Activated naive CD8-positive, alpha-beta T cell treated with anti-CD3 and anti-CD28 coated beads, Interleukin-2, amount 50 U/mL, for 24 hours (primary cell): ENCODE results near the gene ERC1.

Experiments used
- ATAC-seq: fragments of 150-1000 bp; cut with Tn5 transposase; one replicate; pipeline ENCODE4 v1.10.0; 2021
- DNase-seq: peaks from one replicate; pipeline ENCODE4 v3.0.0; 2021
- H3K27ac Mint-ChIP-seq: one replicate; pipeline ENCODE4 v1.8.0; 2021; ENCODE audit warnings: mild to moderate bottlenecking, mixed read lengths
- H3K27me3 Mint-ChIP-seq: one replicate; pipeline ENCODE4 v1.8.0; 2021; ENCODE audit warnings: mixed read lengths
- H3K36me3 Mint-ChIP-seq: one replicate; pipeline ENCODE4 v1.8.0; 2021; ENCODE audit warnings: low read depth, mixed read lengths
- H3K4me1 Mint-ChIP-seq: one replicate; pipeline ENCODE4 v1.8.0; 2021; ENCODE audit warnings: mixed read lengths
- H3K4me3 Mint-ChIP-seq: one replicate; pipeline ENCODE4 v1.8.0; 2021; ENCODE audit warnings: mild to moderate bottlenecking, moderate library complexity, mixed read lengths
- H3K9me3 Mint-ChIP-seq: one replicate; pipeline ENCODE4 v1.8.0; 2021; ENCODE audit warnings: mixed read lengths

Gene ERC1

GRCh38 chr12:1063852-1064251 lies 72.8 kb downstream of the ERC1 start:
- Mint-ChIP-seq H3K27ac (no peak overlapping the region), H3K36me3 (peaks cover 49% of the 10 kb centered on the region), H3K4me3 (no peak overlapping the region), H3K9me3 (peaks cover 31% of the 10 kb centered on the region), H3K4me1 (no peaks in the 10 kb centered on the region), H3K27me3 (no peaks in the 10 kb centered on the region)
- DNase-seq, result no peak
- ATAC-seq, result no peak

DNA sequence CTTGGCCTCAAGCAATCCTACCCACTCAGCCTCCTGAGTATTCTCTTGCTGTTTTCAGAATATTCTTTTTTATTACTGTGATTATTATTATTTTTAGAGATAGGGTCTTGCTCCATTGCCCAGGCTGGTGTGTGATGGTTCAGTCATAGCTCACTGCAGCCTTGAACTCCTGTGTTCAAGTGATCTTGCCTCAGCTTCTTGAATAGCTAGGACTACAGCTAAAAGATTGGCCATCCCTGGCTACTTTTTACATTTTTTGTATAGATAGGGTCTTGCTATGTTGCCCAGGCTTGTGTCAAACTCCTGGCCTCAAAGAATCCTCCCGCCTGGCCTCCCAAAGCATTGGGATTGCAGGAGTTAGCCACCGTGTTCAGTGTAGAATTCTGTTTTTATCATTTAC lies 73.3 kb downstream of the ERC1 start:
- Mint-ChIP-seq H3K27me3 (no peaks in the 10 kb centered on the region), H3K36me3 (peaks cover 45% of the 10 kb centered on the region), H3K9me3 (peaks cover 31% of the 10 kb centered on the region), H3K4me3 (no peak overlapping the region), H3K27ac (no peak overlapping the region), H3K4me1 (no peaks in the 10 kb centered on the region)
- DNase-seq (no peak), ATAC-seq (no peak)

DNA sequence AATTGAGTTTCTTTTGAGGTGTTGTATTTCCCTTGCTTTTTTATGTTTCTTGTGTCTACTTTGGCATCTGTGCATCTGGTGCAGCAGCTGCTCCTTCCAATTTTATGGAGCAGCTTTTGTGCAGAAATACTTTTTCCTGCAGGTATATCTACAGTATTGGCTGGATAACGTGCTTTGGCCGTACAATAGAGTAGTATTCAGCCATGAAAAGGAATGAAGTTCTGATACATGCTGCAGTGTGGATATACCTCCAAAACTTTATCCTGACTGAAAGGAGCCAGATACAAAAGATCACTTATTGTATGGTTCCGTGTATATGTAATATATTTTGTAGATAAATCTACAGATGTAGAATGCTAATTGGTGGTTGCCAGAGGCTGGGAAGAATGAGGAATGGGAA lies 74.6 kb downstream of the ERC1 start:
- H3K27ac Mint-ChIP-seq, result no peak overlapping the region
- peaks cover 36% of the 10 kb centered on the region for H3K36me3 Mint-ChIP-seq
- H3K27me3 Mint-ChIP-seq, result no peaks in the 10 kb centered on the region
- ATAC-seq (no peak), DNase-seq (no peak)
- H3K4me1 Mint-ChIP-seq, result peaks cover 2% of the 10 kb centered on the region
- peaks cover 24% of the 10 kb centered on the region for H3K9me3 Mint-ChIP-seq
- no peak overlapping the region for H3K4me3 Mint-ChIP-seq

- no peak overlapping the region for H3K4me3 Mint-ChIP-seq
- H3K27me3 Mint-ChIP-seq, result no peaks in the 10 kb centered on the region
- H3K4me1 Mint-ChIP-seq, result peaks cover 6% of the 10 kb centered on the region
- H3K36me3 Mint-ChIP-seq, result peaks cover 4% of the 10 kb centered on the region
- H3K27ac Mint-ChIP-seq, result no peak overlapping the region
- ATAC-seq, result no peak
- no peak for DNase-seq
- H3K9me3 Mint-ChIP-seq, result peaks cover 4% of the 10 kb centered on the region
Measured at GRCh38 chr12:1069846-1070245, 78.8 kb downstream of the ERC1 start.

DNA sequence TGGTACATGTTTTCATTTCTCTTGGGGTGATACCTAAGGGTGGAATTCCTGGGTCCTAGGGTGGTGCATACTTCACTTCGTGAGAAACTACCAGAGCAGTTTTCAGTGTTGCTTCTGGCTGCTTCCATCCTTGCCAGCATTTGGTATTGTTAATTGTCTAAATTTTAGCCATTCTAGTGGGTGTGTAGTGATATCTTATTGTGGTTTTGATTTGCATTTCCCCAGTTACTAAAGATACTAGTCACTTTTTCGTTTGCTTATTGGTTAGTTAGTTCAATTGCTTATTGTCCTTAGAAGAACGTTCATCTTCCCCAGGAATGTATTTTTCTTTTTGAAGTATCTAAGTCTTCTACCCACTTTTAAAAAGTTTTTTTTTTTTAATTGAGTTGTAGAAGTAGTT lies 80.2 kb downstream of the ERC1 start:
- DNase-seq (no peak), ATAC-seq (no peak)
- Mint-ChIP-seq H3K27me3 (no peaks in the 10 kb centered on the region), H3K4me1 (peaks cover 6% of the 10 kb centered on the region), H3K9me3 (no peaks in the 10 kb centered on the region), H3K4me3 (no peak overlapping the region), H3K36me3 (no peaks in the 10 kb centered on the region), H3K27ac (no peak overlapping the region)

GRCh38 chr12:1073652-1074051 lies 82.6 kb downstream of the ERC1 start:
- ATAC-seq, result no peak
- Mint-ChIP-seq H3K4me1 (peaks cover 6% of the 10 kb centered on the region), H3K9me3 (no peaks in the 10 kb centered on the region), H3K4me3 (no peak overlapping the region), H3K27ac (no peak overlapping the region), H3K36me3 (no peaks in the 10 kb centered on the region), H3K27me3 (no peaks in the 10 kb centered on the region)
- DNase-seq, result no peak

- Mint-ChIP-seq H3K4me1 (peaks cover 9% of the 10 kb centered on the region), H3K27me3 (no peaks in the 10 kb centered on the region), H3K27ac (no peak overlapping the region), H3K4me3 (no peak overlapping the region), H3K36me3 (no peaks in the 10 kb centered on the region), H3K9me3 (no peaks in the 10 kb centered on the region)
- DNase-seq (no peak), ATAC-seq (no peak)
Measured at GRCh38 chr12:1077036-1077803, 86.2 kb downstream of the ERC1 start.

- no peaks in the 10 kb centered on the region for H3K36me3 Mint-ChIP-seq
- DNase-seq, result no peak
- ATAC-seq, result no peak
- no peak overlapping the region for H3K4me3 Mint-ChIP-seq
- no peaks in the 10 kb centered on the region for H3K27me3 Mint-ChIP-seq
- H3K4me1 Mint-ChIP-seq, result peaks cover 9% of the 10 kb centered on the region
- H3K27ac Mint-ChIP-seq, result no peak overlapping the region
- H3K9me3 Mint-ChIP-seq, result no peaks in the 10 kb centered on the region
Measured at GRCh38 chr12:1078002-1078401, 87.0 kb downstream of the ERC1 start.

- H3K27ac Mint-ChIP-seq, result no peak overlapping the region
- H3K9me3 Mint-ChIP-seq, result no peaks in the 10 kb centered on the region
- peaks cover 9% of the 10 kb centered on the region for H3K4me1 Mint-ChIP-seq
- no peaks in the 10 kb centered on the region for H3K27me3 Mint-ChIP-seq
- no peaks in the 10 kb centered on the region for H3K36me3 Mint-ChIP-seq
- ATAC-seq (no peak), DNase-seq (no peak)
- H3K4me3 Mint-ChIP-seq, result no peak overlapping the region
Measured at GRCh38 chr12:1080520-1081223, 89.6 kb downstream of the ERC1 start.

- Mint-ChIP-seq H3K27me3 (no peaks in the 10 kb centered on the region), H3K4me3 (no peak overlapping the region), H3K4me1 (peaks cover 9% of the 10 kb centered on the region), H3K27ac (no peak overlapping the region), H3K36me3 (no peaks in the 10 kb centered on the region), H3K9me3 (no peaks in the 10 kb centered on the region)
- ATAC-seq, result no peak
- no peak for DNase-seq
Measured at GRCh38 chr12:1083151-1083888, 92.3 kb downstream of the ERC1 start.

DNA sequence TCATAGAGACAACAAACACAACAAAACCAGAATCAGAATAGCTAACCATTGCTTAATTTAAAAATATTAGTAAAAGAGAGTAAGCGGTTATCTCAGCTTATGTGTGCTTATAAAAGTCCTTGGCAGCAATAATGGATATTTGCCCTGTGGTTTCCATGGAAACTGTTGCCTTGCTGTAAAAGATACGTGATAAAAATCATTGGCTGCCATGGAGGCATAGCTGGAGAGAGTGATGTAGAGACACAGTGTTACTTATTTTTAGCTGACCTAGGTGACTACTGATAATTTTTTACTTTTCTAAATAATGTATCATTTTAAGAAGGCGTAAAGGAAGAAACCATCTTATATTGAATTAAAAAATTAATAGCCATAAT lies 92.9 kb downstream of the ERC1 start:
- DNase-seq, result no peak
- H3K27ac Mint-ChIP-seq, result no peak overlapping the region
- H3K36me3 Mint-ChIP-seq, result no peaks in the 10 kb centered on the region
- H3K4me3 Mint-ChIP-seq, result no peak overlapping the region
- H3K27me3 Mint-ChIP-seq, result no peaks in the 10 kb centered on the region
- ATAC-seq, result no peak
- H3K4me1 Mint-ChIP-seq, result peaks cover 9% of the 10 kb centered on the region
- H3K9me3 Mint-ChIP-seq, result no peaks in the 10 kb centered on the region

DNA sequence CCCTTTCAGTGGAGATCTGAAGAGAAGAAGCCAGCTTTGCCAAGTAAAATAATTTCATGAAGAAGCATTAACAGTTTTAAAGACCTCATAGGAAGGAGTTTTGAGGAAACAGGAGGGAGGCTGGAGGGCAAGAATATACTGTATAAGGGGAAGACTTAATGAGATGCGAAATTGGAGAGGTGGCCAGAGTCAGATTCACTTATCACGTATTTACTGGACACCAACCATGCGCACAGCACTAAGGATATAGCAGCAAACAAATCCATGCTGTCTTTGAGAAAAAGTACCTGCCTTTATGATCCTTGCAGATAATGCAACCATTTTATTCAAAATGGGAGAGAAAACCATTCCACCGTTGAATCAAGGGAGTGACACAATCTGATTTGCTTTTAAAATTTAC lies 100.3 kb downstream of the ERC1 start:
- ATAC-seq, result no peak
- no peak for DNase-seq
- H3K36me3 Mint-ChIP-seq, result no peaks in the 10 kb centered on the region
- peaks cover 7% of the 10 kb centered on the region for H3K4me1 Mint-ChIP-seq
- H3K27ac Mint-ChIP-seq, result no peak overlapping the region
- H3K9me3 Mint-ChIP-seq, result no peaks in the 10 kb centered on the region
- H3K4me3 Mint-ChIP-seq, result no peak overlapping the region
- no peaks in the 10 kb centered on the region for H3K27me3 Mint-ChIP-seq

DNA sequence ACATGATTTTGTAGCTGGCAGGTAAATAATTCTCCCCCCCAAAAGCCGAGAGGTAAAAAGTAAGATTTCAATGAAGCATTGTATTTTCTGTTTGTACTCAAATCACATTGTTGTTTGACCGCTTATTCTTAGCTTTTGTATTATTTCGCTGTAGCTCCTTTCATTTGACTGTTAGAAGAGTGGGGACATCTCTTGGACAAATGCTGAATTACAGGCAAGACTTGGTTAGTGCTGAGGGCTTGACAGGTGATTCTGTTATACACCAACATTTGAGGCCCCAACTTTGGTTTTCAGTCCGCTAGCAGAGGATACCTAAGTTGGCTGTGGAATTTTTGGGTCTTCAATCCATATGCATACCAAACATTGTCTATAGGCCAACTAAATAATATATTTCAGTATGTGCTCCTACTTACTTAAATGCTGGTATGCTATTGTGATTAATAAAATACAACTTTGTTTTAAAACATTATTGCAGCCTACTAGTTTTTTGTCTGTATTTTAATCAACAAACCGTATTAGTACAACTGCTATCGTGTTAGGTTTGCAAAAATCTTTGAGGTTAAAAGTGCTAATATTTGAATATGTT lies 102.2 kb downstream of the ERC1 start:
- Mint-ChIP-seq H3K27me3 (no peaks in the 10 kb centered on the region), H3K36me3 (no peaks in the 10 kb centered on the region), H3K4me1 (peaks cover 11% of the 10 kb centered on the region), H3K9me3 (no peaks in the 10 kb centered on the region), H3K4me3 (no peak overlapping the region), H3K27ac (no peak overlapping the region)
- DNase-seq (peak; percentile 13), ATAC-seq (peak; percentile 49)

DNA sequence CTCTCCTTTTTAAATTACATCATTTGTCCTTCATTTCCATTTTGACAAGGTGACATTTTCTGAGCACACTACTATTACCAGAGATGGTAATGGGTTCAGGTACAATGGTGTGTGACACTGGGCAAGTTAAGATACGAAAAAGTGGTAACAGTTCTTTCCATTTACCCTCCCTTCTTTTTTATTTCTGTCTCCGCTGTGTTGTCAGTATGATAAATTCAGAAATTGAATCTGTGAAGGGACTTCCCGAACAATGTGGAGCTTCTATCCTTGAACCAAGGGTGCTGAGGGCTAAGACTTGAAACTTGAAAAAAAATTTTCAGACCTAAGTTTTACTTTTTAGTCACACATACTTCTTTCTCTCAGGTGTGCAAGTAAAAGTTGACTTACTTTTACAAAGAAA lies 103.7 kb downstream of the ERC1 start:
- Mint-ChIP-seq H3K9me3 (no peaks in the 10 kb centered on the region), H3K4me3 (no peak overlapping the region), H3K4me1 (peaks cover 23% of the 10 kb centered on the region), H3K36me3 (no peaks in the 10 kb centered on the region), H3K27me3 (no peaks in the 10 kb centered on the region), H3K27ac (no peak overlapping the region)
- ATAC-seq, result no peak
- no peak for DNase-seq

DNA sequence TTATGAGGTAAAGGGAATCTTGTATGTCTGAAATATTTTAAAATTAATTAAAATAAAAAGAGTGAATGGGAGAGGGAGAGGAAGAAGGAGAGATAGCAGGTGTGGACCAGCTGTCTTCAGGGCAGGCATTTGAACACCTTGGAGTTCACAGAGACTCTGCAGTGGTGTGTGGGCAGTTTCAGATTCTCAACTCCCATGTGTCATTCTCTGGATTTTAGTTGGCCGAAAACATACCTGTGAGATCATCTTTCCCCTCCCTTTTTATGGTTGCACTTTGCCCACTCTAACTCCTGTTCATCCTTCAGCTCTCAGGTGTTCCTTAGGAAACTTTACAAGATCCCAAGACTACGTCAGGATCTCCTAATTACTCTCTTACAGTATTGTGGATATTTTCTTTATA lies 108.1 kb downstream of the ERC1 start:
- H3K9me3 Mint-ChIP-seq, result no peaks in the 10 kb centered on the region
- H3K36me3 Mint-ChIP-seq, result no peaks in the 10 kb centered on the region
- H3K4me3 Mint-ChIP-seq, result no peak overlapping the region
- peak; percentile 90 for ATAC-seq
- no peak overlapping the region for H3K27ac Mint-ChIP-seq
- DNase-seq, result peak; percentile 10
- H3K27me3 Mint-ChIP-seq, result no peaks in the 10 kb centered on the region
- peaks cover 36% of the 10 kb centered on the region for H3K4me1 Mint-ChIP-seq
